GM12892 (cell line): ENCODE results near the gene TIAM1.

Source experiments
- POLR2A ChIP-seq: IDR thresholded peaks from 2 replicates; pipeline ENCODE4 v1.6.1; 2011; ENCODE audit warnings: low read depth, low read length, control low read depth
- POLR2AphosphoS5 ChIP-seq: IDR thresholded peaks from 2 replicates; pipeline ENCODE4 v1.6.1; 2011; ENCODE audit warnings: low read depth, low read length, control low read depth
- TAF1 ChIP-seq: IDR thresholded peaks from 2 replicates; pipeline ENCODE4 v1.6.1; 2011; ENCODE audit warnings: low read depth, mild to moderate bottlenecking, control low read depth, low read length, borderline replicate concordance

- TF ChIP-seq POLR2AphosphoS5 (no peak), POLR2A (no peak), TAF1 (no peak)
These were observed 13.9 kb downstream of the TIAM1 start for GRCh38 chr21:31330144-31330483.
